GM18951 (cell line): Measurements from ENCODE around the gene LAP3.

ENCODE experiments used
- POLR2A ChIP-seq: IDR thresholded peaks from 4 replicates; pipeline ENCODE4 v1.6.1; 2011; ENCODE audit warnings: mild to moderate bottlenecking; ENCODE audit not compliant: insufficient read length, insufficient read depth; ENCODE audit errors: extremely low read depth
- in situ Hi-C: fragments of 300-500 bp; cut with MboI; formaldehyde crosslinking; loops from one replicate; pipeline ENCODE4 v1.12.0; 2022; ENCODE audit warnings: low sequenced_read_pairs, mixed read lengths, inconsistent platforms; ENCODE audit not compliant: unreplicated experiment

LAP3 gene

DNA sequence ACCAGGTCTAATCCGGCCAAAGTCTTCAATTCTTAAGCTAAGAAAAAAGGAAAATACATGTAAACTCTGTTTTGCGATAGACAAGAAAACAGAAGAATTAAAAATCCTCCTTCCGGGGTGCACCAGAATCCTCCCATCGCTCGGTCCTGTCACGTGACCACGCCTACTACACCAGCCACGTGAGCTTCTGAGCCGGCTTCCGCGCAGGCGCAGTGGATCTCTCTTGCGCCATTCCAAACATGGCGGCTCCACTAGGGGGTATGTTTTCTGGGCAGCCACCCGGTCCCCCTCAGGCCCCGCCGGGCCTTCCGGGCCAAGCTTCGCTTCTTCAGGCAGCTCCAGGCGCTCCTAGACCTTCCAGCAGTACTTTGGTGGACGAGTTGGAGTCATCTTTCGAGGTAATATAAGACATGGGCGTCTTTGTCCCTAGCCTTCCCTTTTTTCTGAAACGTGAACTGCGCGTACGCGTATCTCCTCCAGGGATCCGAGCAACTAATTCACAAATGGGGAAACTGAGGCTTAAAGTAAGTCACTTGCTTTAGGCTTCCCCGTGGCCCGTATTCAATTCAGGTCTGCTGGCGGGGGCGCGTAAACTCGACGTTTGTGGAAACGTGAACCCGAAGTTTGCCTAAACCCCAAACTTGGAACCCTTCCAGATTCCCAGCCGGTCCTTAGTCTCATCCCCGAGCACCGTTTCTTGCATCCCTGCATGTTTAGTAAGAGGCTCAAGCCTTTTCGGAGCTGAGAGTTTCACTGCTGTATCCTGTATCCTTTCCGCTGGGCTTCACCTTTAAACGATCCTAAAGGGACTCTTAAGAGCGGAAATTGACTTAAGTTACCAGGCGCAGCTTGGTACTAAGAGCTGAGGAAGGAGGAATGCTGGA lies 37.7 kb downstream of the LAP3 start, which contains the start of gene MED28:
MED28 (plus strand) TSS at position 226 of the 884 bp plus-strand sequence; CDS start at position 240, 14 bp downstream.
- in situ Hi-C loops, result no loop called here
- peak; percentile 92 for TF ChIP-seq POLR2A

DNA sequence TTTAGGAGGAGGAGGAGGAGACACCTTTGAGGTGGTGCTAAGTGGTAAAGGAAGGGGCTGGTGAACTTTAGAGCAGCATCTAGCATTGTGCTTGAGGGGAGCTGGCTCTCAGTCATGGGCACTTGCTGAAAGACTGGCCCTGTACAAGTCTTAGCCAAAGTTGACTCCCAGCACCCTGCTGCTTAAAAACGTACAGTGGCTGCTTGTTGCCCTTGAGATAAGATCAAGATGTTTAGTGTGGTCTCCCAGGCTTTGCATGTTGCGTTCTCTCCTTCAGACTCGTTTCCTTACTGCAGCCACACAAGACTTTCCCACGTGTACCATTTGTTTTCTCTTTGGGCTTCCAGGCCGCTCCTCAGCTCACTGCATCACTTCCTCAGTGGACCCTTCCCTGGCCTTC lies 39.3 kb downstream of the LAP3 start:
- in situ Hi-C loops, result no loop called here
- TF ChIP-seq POLR2A, result no peak

DNA sequence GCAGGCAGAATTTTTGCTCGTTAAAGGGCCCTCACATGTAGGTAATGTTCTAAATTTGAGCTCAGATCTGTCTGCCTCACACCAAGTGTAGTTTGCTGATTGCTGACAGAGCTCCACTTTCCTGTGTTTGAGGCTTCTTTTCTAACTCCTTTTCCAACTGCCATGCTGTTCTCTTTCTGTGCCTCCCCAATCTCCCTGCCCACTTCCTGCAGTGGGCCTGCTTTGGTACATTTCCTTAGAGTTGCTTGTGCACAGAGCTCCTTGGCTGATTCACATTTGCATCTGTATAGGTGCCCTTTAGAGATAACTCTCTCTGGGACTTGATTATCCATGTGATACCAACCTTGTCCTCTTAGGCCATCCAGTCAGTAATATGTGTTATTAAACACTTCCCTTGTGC lies 41.9 kb downstream of the LAP3 start:
- in situ Hi-C loops, result no loop called here
- no peak for TF ChIP-seq POLR2A

DNA sequence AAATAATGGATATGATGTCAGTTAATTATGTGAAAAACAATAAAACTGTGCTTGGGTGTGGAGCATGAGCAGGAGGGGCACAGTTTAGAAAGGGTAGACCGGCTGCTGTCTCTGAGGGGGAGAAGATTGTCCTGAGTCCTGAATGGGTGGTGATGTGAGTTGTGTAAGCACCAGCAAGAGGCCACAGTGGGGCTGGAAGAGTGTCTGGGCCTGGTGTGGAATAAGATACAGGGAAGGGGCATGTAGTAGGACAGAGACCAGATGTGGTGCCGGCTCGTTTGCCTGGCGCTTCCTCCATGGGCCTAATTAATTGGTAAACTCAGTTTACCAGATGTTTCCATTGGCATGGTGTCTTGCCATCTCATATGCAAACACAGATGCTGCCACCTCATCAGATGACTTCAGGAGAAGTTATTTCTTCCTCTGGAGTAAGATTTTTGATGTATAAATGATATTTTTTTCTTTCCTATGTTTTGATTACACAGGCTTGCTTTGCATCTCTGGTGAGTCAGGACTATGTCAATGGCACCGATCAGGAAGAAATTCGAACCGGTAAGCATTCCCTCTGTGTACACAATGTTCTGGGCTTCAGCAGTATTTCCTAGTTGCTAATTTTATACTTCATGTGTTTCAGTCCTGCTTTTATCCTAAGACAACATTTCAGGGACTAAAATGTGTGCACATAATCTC lies 42.6 kb downstream of the LAP3 start:
- in situ Hi-C loops, result no loop called here
- no peak for TF ChIP-seq POLR2A

DNA sequence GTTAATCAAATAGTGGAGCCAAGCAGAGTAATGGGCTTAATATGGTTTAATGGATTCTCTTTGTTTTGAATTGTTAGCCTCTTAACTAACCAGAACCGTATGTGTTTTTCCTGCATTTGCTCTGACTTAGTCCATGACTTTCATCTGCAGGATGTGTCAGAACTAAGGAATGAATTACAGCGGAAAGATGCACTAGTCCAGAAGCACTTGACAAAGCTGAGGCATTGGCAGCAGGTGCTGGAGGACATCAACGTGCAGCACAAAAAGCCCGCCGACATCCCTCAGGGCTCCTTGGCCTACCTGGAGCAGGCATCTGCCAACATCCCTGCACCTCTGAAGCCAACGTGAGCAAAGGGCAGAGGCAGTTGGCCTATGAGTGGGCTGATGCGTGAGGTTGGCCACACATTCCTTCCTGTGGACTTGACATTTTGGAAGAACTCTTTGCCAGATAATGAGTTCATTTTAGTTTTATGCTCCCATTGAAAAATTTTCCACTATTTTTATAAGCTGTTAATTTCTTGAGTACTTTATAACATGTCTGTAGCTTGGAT lies 46.5 kb downstream of the LAP3 start:
- in situ Hi-C loops, result no loop called here
- no peak for TF ChIP-seq POLR2A

DNA sequence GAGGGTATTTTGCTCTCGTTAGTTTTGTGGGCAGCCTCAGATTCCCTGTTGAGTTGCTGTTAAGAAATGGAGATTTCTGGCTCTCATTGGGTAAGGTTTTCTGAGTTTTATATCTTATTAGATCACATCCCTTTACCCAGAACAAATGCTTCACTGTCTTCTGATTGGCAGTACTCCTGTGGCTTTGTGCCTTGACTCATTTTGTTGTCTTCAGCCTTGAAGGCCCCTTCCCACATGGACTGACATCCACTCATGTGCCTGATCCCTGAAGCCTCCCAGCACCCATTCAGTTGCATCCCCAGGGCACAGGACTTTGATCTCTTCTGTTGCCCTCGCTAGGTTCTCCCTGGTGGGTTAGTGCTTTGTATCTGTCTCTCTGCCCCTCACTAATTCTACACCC lies 47.8 kb downstream of the LAP3 start:
- in situ Hi-C loops, result no loop called here
- no peak for TF ChIP-seq POLR2A

DNA sequence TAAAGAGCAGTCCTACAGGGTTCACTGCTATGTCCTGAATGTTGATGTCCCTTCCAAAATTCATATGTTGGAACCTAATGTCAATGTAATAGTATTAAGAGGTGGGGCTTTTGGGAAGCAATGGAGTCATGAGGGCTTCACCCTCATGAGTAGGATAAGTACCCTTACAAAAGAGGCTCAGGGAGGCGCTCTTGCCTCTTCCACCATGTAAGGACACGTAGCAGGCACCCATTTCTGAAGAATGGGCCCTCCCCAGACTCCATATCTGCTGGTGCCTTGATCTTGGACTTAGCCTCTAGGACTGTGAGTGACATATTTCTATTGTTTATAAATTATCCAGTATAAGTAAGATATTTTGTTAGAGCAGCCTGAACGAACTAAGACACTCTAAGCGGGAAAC lies 53.2 kb downstream of the LAP3 start:
- no peak for TF ChIP-seq POLR2A

DNA sequence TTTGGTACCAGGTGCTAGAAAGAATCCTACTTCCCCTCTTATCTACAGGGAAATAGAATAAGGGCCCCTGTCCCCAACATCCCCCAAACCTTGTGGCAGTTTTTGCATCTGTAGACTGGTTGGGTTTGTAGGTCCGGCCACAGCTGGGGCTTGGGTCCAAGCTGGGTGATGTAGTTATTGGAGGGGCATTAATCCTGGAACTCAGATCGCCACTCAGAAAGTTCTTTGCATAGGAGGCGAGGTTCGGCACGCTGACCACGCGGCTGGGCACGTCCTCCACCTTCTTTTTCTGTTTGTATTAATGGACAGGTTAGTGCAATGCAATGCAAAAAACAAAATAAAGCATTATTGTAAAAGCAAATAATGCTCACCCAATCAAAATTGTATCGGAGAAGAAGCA lies 56.6 kb downstream of the LAP3 start:
- in situ Hi-C loops, result no loop called here
- no peak for TF ChIP-seq POLR2A

More for the DNA sequence above, 53.2 kb downstream of the LAP3 start:
- in situ Hi-C loops, result no loop called here

DNA sequence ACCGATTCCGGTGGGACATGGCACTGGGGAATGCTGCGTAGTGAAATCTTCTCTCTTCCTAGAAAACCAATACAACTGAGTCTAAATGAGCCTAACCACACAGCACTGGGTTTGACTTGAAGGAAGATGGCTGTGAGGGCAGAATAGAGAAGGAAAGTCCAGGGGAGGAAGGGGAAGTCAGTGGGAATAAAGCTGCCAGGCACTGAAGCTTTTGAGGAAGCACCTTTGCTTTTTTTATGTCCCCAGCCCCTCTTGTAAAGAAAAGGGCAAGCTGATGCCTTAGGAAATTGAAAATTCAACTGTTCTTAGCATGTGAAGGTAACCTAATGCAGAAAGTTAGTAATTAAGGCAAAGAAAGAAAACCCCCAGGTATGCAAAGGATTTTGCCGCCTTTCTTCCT lies 58.1 kb downstream of the LAP3 start:
- no peak for TF ChIP-seq POLR2A

DNA sequence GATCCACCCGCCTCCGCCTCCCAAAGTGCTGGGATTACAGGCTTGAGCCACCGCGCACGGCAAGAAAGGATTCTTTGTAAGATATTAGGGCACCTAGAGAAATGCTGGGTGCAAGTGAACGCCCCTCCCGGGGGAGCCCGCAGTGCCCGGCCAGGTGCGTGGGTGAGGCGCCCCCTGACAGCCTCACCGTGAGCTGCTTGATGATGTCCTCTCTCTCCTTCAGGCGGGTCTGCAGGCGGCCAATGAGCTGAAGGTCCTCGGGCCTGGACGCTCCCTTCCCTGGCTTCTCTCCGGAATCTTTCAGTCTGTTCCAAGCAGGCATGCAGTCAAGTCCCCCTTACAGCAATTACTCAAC lies 59.3 kb downstream of the LAP3 start:
- no peak for TF ChIP-seq POLR2A
- in situ Hi-C loops, result no loop called here

More for the DNA sequence above, 58.1 kb downstream of the LAP3 start:
- in situ Hi-C loops, result no loop called here

DNA sequence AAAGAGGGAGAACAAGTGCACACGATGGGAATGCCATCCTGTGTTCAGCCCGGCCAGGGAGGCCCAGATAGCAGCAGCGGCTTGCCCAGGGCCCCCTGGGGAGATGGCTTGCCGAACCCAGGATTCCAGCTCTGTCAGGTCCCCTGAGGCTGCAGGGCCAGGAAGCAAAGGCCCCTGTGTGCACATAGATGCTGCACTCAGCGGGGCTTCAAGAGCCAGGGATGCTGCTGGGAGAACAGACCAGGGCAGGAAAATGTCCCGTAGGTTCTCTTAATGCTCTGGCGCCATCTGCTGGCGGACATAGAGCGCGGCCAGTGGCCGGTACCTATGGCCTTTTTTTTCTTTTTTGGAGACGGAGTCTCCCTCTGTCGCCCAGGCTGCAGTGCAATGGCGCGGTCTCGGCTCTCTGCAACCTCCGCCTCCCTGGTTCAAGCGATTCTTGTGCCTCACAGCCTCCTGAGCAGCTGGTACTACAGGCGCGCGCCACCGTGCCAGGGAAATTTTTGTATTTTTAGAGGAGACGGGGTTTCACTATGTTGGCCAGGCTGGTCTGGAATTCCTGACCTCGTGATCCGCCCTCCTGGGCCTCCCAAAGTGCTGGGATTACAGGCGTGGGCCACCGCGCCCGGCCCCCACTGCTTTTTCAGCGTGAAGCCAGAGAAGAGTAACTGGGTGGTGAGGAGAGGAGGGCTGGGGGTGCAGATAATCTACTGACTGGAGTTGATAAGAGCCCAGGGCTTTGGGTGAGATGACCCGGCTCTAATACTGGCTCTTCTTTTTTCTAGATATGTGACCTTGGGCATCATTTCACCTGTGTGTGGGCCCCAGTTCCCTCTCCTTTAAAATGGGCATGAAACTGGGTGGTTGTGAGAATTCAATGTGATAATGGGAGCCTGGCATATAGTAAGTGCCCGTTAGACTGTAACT lies 60.0 kb downstream of the LAP3 start:
- in situ Hi-C loops, result no loop called here
- no peak for TF ChIP-seq POLR2A

DNA sequence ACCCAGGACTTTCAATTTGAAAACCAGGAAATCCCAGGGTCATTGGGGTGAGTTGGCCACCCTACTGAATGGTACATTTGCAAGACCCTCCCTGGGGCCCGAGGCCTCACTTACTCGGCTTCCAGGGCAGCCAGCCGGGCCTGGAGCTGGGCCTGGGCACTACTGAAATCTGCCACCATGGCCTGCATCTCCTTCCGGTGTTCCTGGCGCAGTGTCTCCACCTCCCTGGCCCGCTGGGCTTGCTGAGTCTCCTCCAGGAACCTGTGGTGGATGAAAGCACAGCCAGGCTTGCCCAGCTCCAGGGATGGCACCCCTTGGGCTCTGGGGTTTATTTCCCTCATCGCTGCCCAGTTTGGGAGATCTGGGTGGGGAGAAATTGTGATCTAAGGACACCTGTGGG lies 62.1 kb downstream of the LAP3 start:
- TF ChIP-seq POLR2A, result no peak
- in situ Hi-C loops, result no loop called here

DNA sequence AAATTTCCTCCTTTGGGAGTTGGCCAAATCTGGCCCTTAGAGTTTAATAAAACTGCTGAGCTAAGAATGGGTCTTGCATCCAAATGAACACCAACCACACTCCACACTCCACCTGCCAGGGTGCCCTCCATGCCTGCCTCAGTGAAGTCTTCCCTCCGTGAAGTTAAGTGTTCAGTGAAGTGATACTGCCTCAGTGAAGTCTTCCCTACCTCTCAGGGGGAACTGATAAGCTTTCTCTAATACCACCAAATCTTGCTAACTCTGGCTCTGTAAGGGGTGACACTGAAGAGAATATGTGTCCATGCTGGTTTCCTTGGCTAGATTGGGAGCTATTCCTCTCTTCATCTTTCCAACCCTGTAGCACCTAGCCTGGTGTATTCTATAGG lies 65.4 kb downstream of the LAP3 start:
- no peak for TF ChIP-seq POLR2A
- in situ Hi-C loops, result no loop called here

DNA sequence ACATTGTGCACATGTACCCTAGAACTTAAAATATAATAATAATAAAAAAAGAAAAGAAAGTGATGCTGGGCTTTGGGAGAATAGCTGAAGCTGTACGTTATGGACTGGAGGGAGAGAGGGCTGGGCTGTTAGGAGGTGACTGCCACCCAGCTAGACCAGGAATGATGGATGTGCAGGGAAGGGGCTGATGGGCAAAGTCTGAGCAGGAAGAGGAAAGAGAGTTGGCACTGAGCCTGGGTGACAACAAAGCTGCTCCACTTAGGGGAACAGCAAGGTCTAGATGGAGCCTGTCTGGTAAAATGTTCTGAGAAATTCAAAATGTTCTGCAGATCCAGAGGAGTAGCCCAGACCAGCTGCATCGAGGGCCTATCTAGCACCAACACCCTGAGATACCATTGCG lies 69.7 kb downstream of the LAP3 start:
- TF ChIP-seq POLR2A, result no peak

More for the DNA sequence above, 69.7 kb downstream of the LAP3 start:
- in situ Hi-C loops, result no loop called here
